C4-2B (cell line): ENCODE data around the gene UBE2E2.
"Not testable (repeated sequence)": the region's sequence is repeated elsewhere in the genome, so short reads cannot be mapped to it uniquely, and the experiment has no call there.

Experiments used
- ZFX ChIP-seq: fragments of 450-650 bp; IDR thresholded peaks from 2 replicates; pipeline ENCODE4 v1.6.1; 2017
- TF ChIP-seq, protein P1 (sequence below): fragments of 450-650 bp; conservative IDR thresholded peaks from 2 replicates; pipeline ENCODE4 v1.5.1; 2017; ENCODE audit warnings: mild to moderate bottlenecking

DNA sequence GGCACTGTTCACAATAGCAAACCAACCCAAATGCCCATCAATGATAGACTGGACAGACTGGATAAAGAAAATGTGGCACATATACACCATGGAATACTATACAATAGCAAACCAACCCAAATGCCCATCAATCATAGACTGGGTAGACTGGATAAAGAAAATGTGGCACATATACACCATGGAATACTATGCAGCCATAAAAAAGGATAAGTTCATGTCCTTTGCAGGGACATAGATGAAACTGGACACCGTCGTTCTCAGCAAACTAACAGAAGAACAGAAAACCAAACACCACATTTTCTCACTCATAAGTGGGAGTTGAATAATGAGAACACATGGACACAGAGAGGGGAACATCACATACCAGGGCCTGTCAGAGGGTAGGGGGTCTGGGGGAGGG lies 415.3 kb downstream of the UBE2E2 start:
- TF ChIP-seq, protein P1, sequence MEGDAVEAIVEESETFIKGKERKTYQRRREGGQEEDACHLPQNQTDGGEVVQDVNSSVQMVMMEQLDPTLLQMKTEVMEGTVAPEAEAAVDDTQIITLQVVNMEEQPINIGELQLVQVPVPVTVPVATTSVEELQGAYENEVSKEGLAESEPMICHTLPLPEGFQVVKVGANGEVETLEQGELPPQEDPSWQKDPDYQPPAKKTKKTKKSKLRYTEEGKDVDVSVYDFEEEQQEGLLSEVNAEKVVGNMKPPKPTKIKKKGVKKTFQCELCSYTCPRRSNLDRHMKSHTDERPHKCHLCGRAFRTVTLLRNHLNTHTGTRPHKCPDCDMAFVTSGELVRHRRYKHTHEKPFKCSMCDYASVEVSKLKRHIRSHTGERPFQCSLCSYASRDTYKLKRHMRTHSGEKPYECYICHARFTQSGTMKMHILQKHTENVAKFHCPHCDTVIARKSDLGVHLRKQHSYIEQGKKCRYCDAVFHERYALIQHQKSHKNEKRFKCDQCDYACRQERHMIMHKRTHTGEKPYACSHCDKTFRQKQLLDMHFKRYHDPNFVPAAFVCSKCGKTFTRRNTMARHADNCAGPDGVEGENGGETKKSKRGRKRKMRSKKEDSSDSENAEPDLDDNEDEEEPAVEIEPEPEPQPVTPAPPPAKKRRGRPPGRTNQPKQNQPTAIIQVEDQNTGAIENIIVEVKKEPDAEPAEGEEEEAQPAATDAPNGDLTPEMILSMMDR: not testable (repeated sequence)
- TF ChIP-seq ZFX: not testable (repeated sequence)
